ENCODE measurements around the gene PACS1. TPM values are rescaled to one million over a fixed set of nuclear protein-coding genes. Genes with fewer than 3 reads are reported as not detected.
A peak's percentile ranks its signal among the peaks of the same experiment; 100 is the strongest.
"Not testable (repeated sequence)": the region's sequence is repeated elsewhere in the genome, so short reads cannot be mapped to it uniquely, and the experiment has no call there.

Gene PACS1
- total RNA-seq, 3 donors from 2014 or later = 37.9 to 40.6 (median 38.6) TPM

- Histone ChIP-seq H3K27ac (no peak overlapping the region), H3K36me3 (no peaks in the 10 kb centered on the region), H3K4me1 (peaks cover 0 to 11% of the 10 kb centered on the region in 2 donors), H3K9me3 (no peaks in the 10 kb centered on the region), H3K27me3 (no peaks in the 10 kb centered on the region), H3K4me3 (no peak overlapping the region)
- TF ChIP-seq POLR2AphosphoS5 (IDR thresholded peaks at IDR 0.05) (no peak), POLR2A (IDR thresholded peaks at IDR 0.05) (no peak)
- TF ChIP-seq, protein P1, sequence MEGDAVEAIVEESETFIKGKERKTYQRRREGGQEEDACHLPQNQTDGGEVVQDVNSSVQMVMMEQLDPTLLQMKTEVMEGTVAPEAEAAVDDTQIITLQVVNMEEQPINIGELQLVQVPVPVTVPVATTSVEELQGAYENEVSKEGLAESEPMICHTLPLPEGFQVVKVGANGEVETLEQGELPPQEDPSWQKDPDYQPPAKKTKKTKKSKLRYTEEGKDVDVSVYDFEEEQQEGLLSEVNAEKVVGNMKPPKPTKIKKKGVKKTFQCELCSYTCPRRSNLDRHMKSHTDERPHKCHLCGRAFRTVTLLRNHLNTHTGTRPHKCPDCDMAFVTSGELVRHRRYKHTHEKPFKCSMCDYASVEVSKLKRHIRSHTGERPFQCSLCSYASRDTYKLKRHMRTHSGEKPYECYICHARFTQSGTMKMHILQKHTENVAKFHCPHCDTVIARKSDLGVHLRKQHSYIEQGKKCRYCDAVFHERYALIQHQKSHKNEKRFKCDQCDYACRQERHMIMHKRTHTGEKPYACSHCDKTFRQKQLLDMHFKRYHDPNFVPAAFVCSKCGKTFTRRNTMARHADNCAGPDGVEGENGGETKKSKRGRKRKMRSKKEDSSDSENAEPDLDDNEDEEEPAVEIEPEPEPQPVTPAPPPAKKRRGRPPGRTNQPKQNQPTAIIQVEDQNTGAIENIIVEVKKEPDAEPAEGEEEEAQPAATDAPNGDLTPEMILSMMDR (IDR thresholded peaks at IDR 0.05) = no peak
- intact Hi-C loops (cut with DNase I; ENCODE audit: low total_unique reads) = no loop called here
- no peak for DNase-seq (ENCODE audit: low spot score in 2 of 2)
Measured at GRCh38 chr11:66109294-66109693, 39.2 kb downstream of the PACS1 start.

GRCh38 chr11:66111158-66111557 lies 41.1 kb downstream of the PACS1 start:
- no peak for DNase-seq (ENCODE audit: low spot score in 2 of 2)

DNA sequence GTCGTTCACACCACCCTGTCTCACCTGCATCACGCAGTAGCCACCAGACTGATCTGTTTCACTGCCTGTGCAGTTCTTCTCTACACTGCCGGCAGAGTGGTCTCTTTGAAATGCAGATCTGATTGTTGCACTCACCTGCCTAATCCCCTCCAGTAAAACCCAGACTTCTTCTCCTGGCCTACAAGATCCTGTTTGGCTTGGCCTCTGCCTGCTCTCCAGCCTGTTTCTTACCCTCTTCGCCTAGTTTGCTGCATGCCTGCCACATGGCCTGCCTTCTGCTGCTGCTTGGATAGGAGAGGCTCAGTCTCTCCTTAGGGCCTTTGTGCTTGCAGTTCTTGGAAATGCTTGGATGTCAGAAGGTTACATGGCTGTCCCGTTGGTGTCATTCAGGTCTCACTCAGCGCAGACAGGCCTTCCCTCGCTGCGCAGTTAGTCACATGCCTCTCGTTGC lies 42.0 kb downstream of the PACS1 start:
- no peak for DNase-seq (ENCODE audit: low spot score in 2 of 2)
- no peaks in the 10 kb centered on the region for H3K36me3 ChIP-seq
- TF ChIP-seq POLR2A (IDR thresholded peaks at IDR 0.05) (no peak), POLR2AphosphoS5 (IDR thresholded peaks at IDR 0.05) (no peak)
- TF ChIP-seq, protein P1 (IDR thresholded peaks at IDR 0.05) = no peak
- H3K4me3 ChIP-seq = no peak overlapping the region
- peak overlapping the region; percentile 20 to 73 for H3K27ac ChIP-seq
- H3K4me1 ChIP-seq = peaks cover 0 to 11% of the 10 kb centered on the region in 2 donors
- H3K27me3 ChIP-seq = no peaks in the 10 kb centered on the region
- no peaks in the 10 kb centered on the region for H3K9me3 ChIP-seq
- intact Hi-C loops (cut with DNase I; ENCODE audit: low total_unique reads) = no loop called here

More at GRCh38 chr11:66111158-66111557, 41.1 kb downstream of the PACS1 start:
- TF ChIP-seq POLR2AphosphoS5 (IDR thresholded peaks at IDR 0.05) = no peak
- TF ChIP-seq, protein P1 (IDR thresholded peaks at IDR 0.05) = no peak
- no peak for TF ChIP-seq POLR2A (IDR thresholded peaks at IDR 0.05)
- Histone ChIP-seq H3K9me3 (no peaks in the 10 kb centered on the region), H3K27me3 (no peaks in the 10 kb centered on the region), H3K4me3 (no peak overlapping the region), H3K27ac (no peak overlapping the region), H3K36me3 (no peaks in the 10 kb centered on the region), H3K4me1 (peaks cover 0 to 11% of the 10 kb centered on the region in 2 donors)
- intact Hi-C loops (cut with DNase I; ENCODE audit: low total_unique reads) = loop anchor here (2.0 kb wide), 1 partner anchor 78 kb away; no protein-coding TSS in a partner anchor

GRCh38 chr11:66112601-66113499 lies 42.8 kb downstream of the PACS1 start:
- Histone ChIP-seq H3K27me3 (no peaks in the 10 kb centered on the region), H3K4me1 (peaks cover 0 to 11% of the 10 kb centered on the region in 2 donors), H3K9me3 (no peaks in the 10 kb centered on the region), H3K36me3 (no peaks in the 10 kb centered on the region), H3K4me3 (no peak overlapping the region), H3K27ac (peak overlapping the region; percentile 20 to 73)
- DNase-seq (ENCODE audit: low spot score in 2 of 2) = no peak
- TF ChIP-seq, protein P1 (IDR thresholded peaks at IDR 0.05) = no peak
- TF ChIP-seq POLR2AphosphoS5 (IDR thresholded peaks at IDR 0.05) (no peak), POLR2A (IDR thresholded peaks at IDR 0.05) (no peak)
- intact Hi-C loops (cut with DNase I; ENCODE audit: low total_unique reads) = no loop called here

DNA sequence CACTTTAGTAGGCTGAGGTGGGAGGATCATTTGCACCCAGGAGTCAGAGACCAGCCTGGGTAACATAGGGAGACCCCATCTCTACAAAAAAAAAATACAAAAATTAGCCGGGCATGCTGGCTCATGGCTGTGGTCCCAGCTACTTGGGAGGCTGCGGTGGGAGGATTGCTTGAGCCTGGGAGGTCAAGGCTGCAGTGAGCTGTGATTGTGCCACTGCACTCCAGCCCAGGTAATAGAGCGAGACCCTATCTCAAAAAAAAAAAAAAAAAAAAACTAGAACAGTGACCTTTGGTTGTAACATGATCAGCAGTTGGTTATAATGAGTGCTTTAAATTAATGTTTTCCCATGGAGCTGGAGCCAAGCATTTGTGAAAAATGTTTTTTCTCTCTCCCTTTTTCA lies 44.9 kb downstream of the PACS1 start:
- H3K36me3 ChIP-seq; H3K27me3 ChIP-seq; H3K27ac ChIP-seq; intact Hi-C loops (cut with DNase I; ENCODE audit: low total_unique reads); H3K9me3 ChIP-seq; DNase-seq (ENCODE audit: low spot score in 2 of 2); H3K4me3 ChIP-seq: not testable (repeated sequence)
- H3K4me1 ChIP-seq = peaks cover 0 to 11% of the 10 kb centered on the region in 2 donors

Measured in breast epithelium (tissue), 4 donors.